IMR-90 (cell line): ENCODE measurements around the gene KCNAB1. TPM values are rescaled to one million over a fixed set of nuclear protein-coding genes. Genes with fewer than 3 reads are reported as not detected.
A peak's percentile ranks its signal among the peaks of the same experiment; 100 is the strongest.
"Not testable (repeated sequence)": the region's sequence is repeated elsewhere in the genome, so short reads cannot be mapped to it uniquely, and the experiment has no call there.

Experiments
- ATAC-seq: fragments of 200-7000 bp; cut with Tn5 transposase; 2 replicates; pipeline ENCODE4 v1.9.1; 2020; ENCODE audit warnings: low read depth, mild to moderate bottlenecking, moderate library complexity
- BruUV-seq: library from RNA; stranded (reverse); fragments of 400-500 nt; replicated peaks from 2 replicates; lab custom pipeline; 2021; lab: Mats Ljungman, UMichigan
- CTCF ChIA-PET: fragments of 300-600 bp; formaldehyde crosslinking; extraction: SDS; loops from one replicate; lab custom pipeline; 2021; ENCODE audit warnings: antibody characterized with exemption; lab: Yijun Ruan, JAX
- POLR2A ChIA-PET: fragments of 300-600 bp; sonication (Branson Sonifier 250); formaldehyde crosslinking; loops from one replicate; lab custom pipeline; 2022; ENCODE audit warnings: antibody characterized with exemption; ENCODE audit not compliant: unreplicated experiment; lab: Charles Lee
- DNase-seq: peaks from one replicate; pipeline ENCODE4 v3.0.0; 2013
- H2AFZ ChIP-seq: replicated peaks from 2 replicates; pipeline ENCODE3; 2013; ENCODE audit warnings: low read length, mild to moderate bottlenecking; ENCODE audit not compliant: poor library complexity
- H2AK5ac ChIP-seq: 2 replicates; pipeline ENCODE4 v1.6.1; 2013; ENCODE audit warnings: low read depth, low read length, inconsistent platforms
- H2AK9ac ChIP-seq: replicated peaks from 2 replicates; pipeline ENCODE3; 2013; ENCODE audit warnings: mild to moderate bottlenecking, low read depth, low read length, moderate library complexity; ENCODE audit not compliant: poor library complexity
- H2BK120ac ChIP-seq: 2 replicates; pipeline ENCODE4 v1.6.1; 2013; ENCODE audit warnings: low read depth, low read length, inconsistent platforms
- H2BK15ac ChIP-seq: 3 replicates; pipeline ENCODE4 v1.6.1; 2013; ENCODE audit warnings: low read depth, low read length, inconsistent platforms
- H2BK20ac ChIP-seq: 2 replicates; pipeline ENCODE4 v1.6.1; 2013; ENCODE audit warnings: low read depth, mild to moderate bottlenecking, inconsistent platforms, low read length, moderate library complexity
- H2BK5ac ChIP-seq: 2 replicates; pipeline ENCODE4 v1.6.1; 2013; ENCODE audit warnings: mild to moderate bottlenecking, low read depth, low read length, inconsistent platforms; ENCODE audit not compliant: poor library complexity, severe bottlenecking
- H3K14ac ChIP-seq: replicated peaks from 2 replicates; pipeline ENCODE4 v1.6.1; 2013; ENCODE audit warnings: low read depth, low read length, inconsistent platforms
- H3K18ac ChIP-seq: 2 replicates; pipeline ENCODE4 v1.6.1; 2013; ENCODE audit warnings: low read depth, low read length, control low read depth
- H3K23ac ChIP-seq: 2 replicates; pipeline ENCODE4 v1.6.1; 2013; ENCODE audit warnings: low read depth, low read length, inconsistent platforms
- H3K27ac ChIP-seq: 2 replicates; pipeline ENCODE4 v1.5.1; 2013; ENCODE audit warnings: mild to moderate bottlenecking, control low read depth, low read length; ENCODE audit not compliant: insufficient read depth
- H3K27me3 ChIP-seq: 2 replicates; pipeline ENCODE4 v1.6.1; 2013; ENCODE audit warnings: low read length; ENCODE audit not compliant: control insufficient read depth, insufficient read depth
- H3K36me3 ChIP-seq: 2 replicates; pipeline ENCODE4 v1.6.1; 2013; ENCODE audit warnings: low read length, mixed read lengths; ENCODE audit not compliant: control insufficient read depth, insufficient read depth
- H3K4ac ChIP-seq: 2 replicates; pipeline ENCODE4 v1.6.1; 2013; ENCODE audit warnings: low read depth, low read length, inconsistent platforms
- H3K4me1 ChIP-seq: 2 replicates; pipeline ENCODE4 v1.6.1; 2013; ENCODE audit warnings: low read length, mixed read lengths; ENCODE audit not compliant: control insufficient read depth, insufficient read depth
- H3K4me2 ChIP-seq: 2 replicates; pipeline ENCODE4 v1.6.1; 2013; ENCODE audit warnings: low read depth, mild to moderate bottlenecking, control low read depth, low read length, moderate library complexity
- H3K4me3 ChIP-seq: 2 replicates; pipeline ENCODE4 v1.5.1; 2013; ENCODE audit warnings: low read depth, mild to moderate bottlenecking, control low read depth, low read length, moderate library complexity; ENCODE audit not compliant: insufficient read depth
- H3K56ac ChIP-seq: 2 replicates; pipeline ENCODE4 v1.6.1; 2013; ENCODE audit warnings: low read length, inconsistent platforms; ENCODE audit not compliant: insufficient read depth; ENCODE audit errors: extremely low read depth
- H3K79me1 ChIP-seq, 2 experiments: 2 replicates each; pipeline ENCODE4 v1.6.1; 2013; ENCODE audit warnings: low read length in 2 of 2, inconsistent platforms in 1 of 2, low read depth in 1 of 2
- H3K9ac ChIP-seq: 2 replicates; pipeline ENCODE4 v1.6.1; 2013; ENCODE audit warnings: low read depth, low read length, control low read depth
- H3K9me1 ChIP-seq: 2 replicates; pipeline ENCODE4 v1.6.1; 2013; ENCODE audit warnings: low read length, inconsistent platforms; ENCODE audit not compliant: insufficient read depth
- H3K9me3 ChIP-seq: 2 replicates; pipeline ENCODE4 v1.6.1; 2013; ENCODE audit warnings: low read length; ENCODE audit not compliant: control insufficient read depth, insufficient read depth
- H4K20me1 ChIP-seq: 2 replicates; pipeline ENCODE4 v1.6.1; 2013; ENCODE audit warnings: low read length, inconsistent platforms; ENCODE audit not compliant: insufficient read depth
- H4K5ac ChIP-seq: 2 replicates; pipeline ENCODE4 v1.6.1; 2013; ENCODE audit warnings: mild to moderate bottlenecking, low read depth, low read length, control low read depth
- H4K8ac ChIP-seq, 2 experiments: 2 replicates each; pipeline ENCODE4 v1.6.1; 2013; ENCODE audit warnings: low read depth in 2 of 2, low read length in 2 of 2, control low read depth in 1 of 2, inconsistent platforms in 1 of 2
- H4K91ac ChIP-seq: 2 replicates; pipeline ENCODE4 v1.6.1; 2013; ENCODE audit warnings: low read depth, low read length, inconsistent platforms; ENCODE audit not compliant: insufficient read depth
- CEBPB ChIP-seq: IDR thresholded peaks from 2 replicates; pipeline ENCODE4 v1.6.1; 2012; ENCODE audit warnings: low read depth, low read length, improper control_type of control experiment
- FOS ChIP-seq: fragments of 150-350 bp; IDR thresholded peaks from 2 replicates; pipeline ENCODE4 v1.6.1; 2016; ENCODE audit warnings: low read depth, low read length
- MAFK ChIP-seq: IDR thresholded peaks from 2 replicates; pipeline ENCODE4 v1.6.1; 2012; ENCODE audit warnings: low read depth, low read length, improper control_type of control experiment
- RFX5 ChIP-seq: IDR thresholded peaks from 2 replicates; pipeline ENCODE4 v1.8.0; 2012; ENCODE audit warnings: low read depth, mild to moderate bottlenecking, low read length, moderate library complexity
- WGBS, 2 experiments: methylation state at CpG; one replicate each; pipeline versions ENCODE4 v1.1.5 to v1.1.7; 2013; ENCODE audit warnings: missing lambda C conversion rate in 2 of 2; ENCODE audit not compliant: insufficient read length in 1 of 2; ENCODE audit errors: extremely low coverage in 2 of 2; 5-methylcytosine and 5-hydroxymethylcytosine counted together
- dilution Hi-C: fragments of 300-500 bp; cut with HindIII; formaldehyde crosslinking; loops from one replicate; pipeline ENCODE4 v1.14.3; 2018; ENCODE audit warnings: low sequenced_read_pairs; ENCODE audit not compliant: unreplicated experiment
- in situ Hi-C: fragments of 300-500 bp; cut with MboI; formaldehyde crosslinking; loops from 3 replicates; pipeline ENCODE4 v1.14.3; 2019; ENCODE audit warnings: low sequenced_read_pairs, inconsistent platforms, mixed read lengths
- intact Hi-C: fragments of 100-400 bp; cut with micrococcal nuclease; formaldehyde crosslinking; loops from 2 replicates; pipeline ENCODE4 v1.10.0; 2022
- polyA plus RNA-seq, 3 experiments: library from polyadenylated mRNA; depleted of rRNA; stranded (reverse); fragments of >200 nt; gene quantifications; 2 replicates each; pipeline ENCODE4 v1.2.3, GENCODE V29; 2012; ENCODE audit warnings: low replicate concordance in 1 of 3
- total RNA-seq: library from RNA; depleted of rRNA; stranded (reverse); fragments of >200 nt; gene quantifications from 2 replicates; pipeline ENCODE4 v1.2.3, GENCODE V29; 2012

KCNAB1 gene
- total and polyA plus RNA-seq, 2 of the 4 experiments (the other 2 are of a cell fraction): under 0.01 to 0.07 TPM

- Histone ChIP-seq H2BK20ac (no peak overlapping the region), H4K91ac (no peak overlapping the region), H4K5ac (no peak overlapping the region), H2AFZ (no peak overlapping the region), H2BK15ac (no peak overlapping the region), H3K18ac (no peak overlapping the region), H3K9me1 (no peaks in the 10 kb centered on the region), H2BK5ac (no peak overlapping the region), H3K27me3 (no peaks in the 10 kb centered on the region), H3K79me1 (no peaks in the 10 kb centered on the region), H2BK120ac (no peak overlapping the region), H3K14ac (no peak overlapping the region), H3K4me1 (no peaks in the 10 kb centered on the region), H4K20me1 (no peaks in the 10 kb centered on the region), H3K23ac (no peak overlapping the region), H2AK5ac (no peak overlapping the region), H3K4ac (no peak overlapping the region), H2AK9ac (no peak overlapping the region), H4K8ac (no peak overlapping the region), H3K4me2 (no peak overlapping the region), H3K56ac (no peak overlapping the region), H3K4me3 (no peak overlapping the region), H3K9me3 (no peaks in the 10 kb centered on the region), H3K27ac (no peak overlapping the region), H3K36me3 (no peaks in the 10 kb centered on the region), H3K9ac (no peak overlapping the region)
- ChIA-PET POLR2A (no interaction called here), CTCF (no interaction called here)
- dilution Hi-C loops: no loop called here
- TF ChIP-seq FOS (no peak), CEBPB (peak; percentile 16; the same call in 1 of the 2 replicates), MAFK (no peak), RFX5 (no peak)
- WGBS, 2 experiments: no CpG with 5 or more reads among the region's 2 CpGs
- intact Hi-C loops: no loop called here
- DNase-seq (no peak), ATAC-seq (no peak)
- BruUV-seq: no TSS peak
- in situ Hi-C loops: no loop called here
Observed at GRCh38 chr3:156274791-156275190, 154.4 kb downstream of the KCNAB1 start.

GRCh38 chr3:156284637-156285036, 164.3 kb downstream of the KCNAB1 start:
- H4K91ac ChIP-seq, H3K18ac ChIP-seq, H3K4me2 ChIP-seq, POLR2A ChIA-PET, H4K8ac ChIP-seq, CTCF ChIA-PET, BruUV-seq, H3K14ac ChIP-seq, H3K36me3 ChIP-seq, H3K27ac ChIP-seq, H2BK120ac ChIP-seq, H2BK20ac ChIP-seq, H3K4me1 ChIP-seq, H2AFZ ChIP-seq, ATAC-seq, H4K5ac ChIP-seq, H2BK15ac ChIP-seq, H3K9me1 ChIP-seq, H2AK5ac ChIP-seq, H3K23ac ChIP-seq, H3K9me3 ChIP-seq, H3K9ac ChIP-seq, H4K20me1 ChIP-seq, DNase-seq, H2BK5ac ChIP-seq, in situ Hi-C loops, H3K79me1 ChIP-seq, intact Hi-C loops, dilution Hi-C loops, H3K4ac ChIP-seq, H3K4me3 ChIP-seq, H2AK9ac ChIP-seq, H3K56ac ChIP-seq: not testable (repeated sequence)
- WGBS, 2 experiments: no CpG with 5 or more reads among the region's 24 CpGs
- peaks cover 15% of the 10 kb centered on the region for H3K27me3 ChIP-seq
